HUES6 (cell line): ENCODE data around the gene GDF15.
A peak's percentile ranks its signal among the peaks of the same experiment; 100 is the strongest.

Experiments
- H3K27ac ChIP-seq: 2 replicates; pipeline ENCODE4 v1.7.0; 2013; ENCODE audit warnings: low read depth, mild to moderate bottlenecking, low read length, inconsistent platforms
- H3K27me3 ChIP-seq: 2 replicates; pipeline ENCODE4 v1.6.1; 2013; ENCODE audit warnings: low read length; ENCODE audit not compliant: control insufficient read depth, insufficient read depth
- H3K36me3 ChIP-seq: 2 replicates; pipeline ENCODE4 v1.6.1; 2013; ENCODE audit warnings: low read length; ENCODE audit not compliant: control insufficient read depth, insufficient read depth
- H3K4me1 ChIP-seq: 2 replicates; pipeline ENCODE4 v1.6.1; 2013; ENCODE audit warnings: low read length; ENCODE audit not compliant: control insufficient read depth, insufficient read depth
- H3K4me3 ChIP-seq: 2 replicates; pipeline ENCODE4 v1.5.1; 2013; ENCODE audit warnings: low read depth, low read length
- H3K9ac ChIP-seq: one replicate; pipeline ENCODE4 v1.6.1; 2013; ENCODE audit warnings: mild to moderate bottlenecking, low read length
- H3K9me3 ChIP-seq: 2 replicates; pipeline ENCODE4 v1.6.1; 2013; ENCODE audit warnings: low read depth, low read length; ENCODE audit not compliant: control insufficient read depth, insufficient read depth

GDF15 gene

DNA sequence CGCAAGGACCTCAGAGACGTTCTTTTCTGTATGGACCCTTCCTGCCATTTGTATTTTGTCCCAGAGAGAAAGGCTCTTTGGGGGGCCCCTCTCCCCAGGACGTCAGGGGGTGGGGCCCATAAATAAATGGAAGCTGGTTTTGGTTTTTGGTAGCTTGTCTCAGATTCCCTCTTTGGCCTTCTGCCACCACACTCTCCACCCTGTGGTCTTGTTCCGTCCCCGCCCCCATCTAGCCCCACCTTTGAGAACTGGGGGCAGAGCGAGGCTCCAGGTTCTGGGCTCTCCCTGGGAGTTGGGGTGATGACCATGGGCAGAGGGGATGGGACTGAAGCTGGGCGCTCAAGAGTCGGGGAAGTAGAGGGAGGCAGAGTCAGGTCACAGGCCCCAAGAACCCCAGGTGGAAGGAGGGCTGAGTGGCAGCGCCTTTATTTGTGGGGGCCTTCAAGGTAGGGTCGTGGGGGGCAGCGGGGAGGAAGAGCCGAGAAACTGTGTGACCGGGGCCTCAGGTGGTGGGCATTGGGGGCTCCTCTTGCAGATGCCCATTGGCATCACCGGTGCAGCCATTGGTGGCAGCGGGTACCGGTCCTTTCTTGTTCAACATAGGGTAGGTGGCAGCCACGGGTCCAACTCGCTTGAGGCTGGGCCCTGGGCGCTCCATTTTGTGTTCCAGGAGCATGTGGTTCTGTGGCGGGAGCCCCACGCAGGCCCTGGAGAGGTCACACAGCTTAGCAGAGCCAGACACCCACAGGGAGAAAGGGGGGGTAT lies 48.6 kb downstream of the GDF15 start:
- Histone ChIP-seq H3K4me3 (peak overlapping the region; percentile 63), H3K27ac (no peak overlapping the region), H3K9me3 (no peaks in the 10 kb centered on the region), H3K4me1 (peaks cover 55% of the 10 kb centered on the region), H3K27me3 (no peaks in the 10 kb centered on the region), H3K9ac (peak overlapping the region; percentile 22), H3K36me3 (peaks cover 20% of the 10 kb centered on the region)

DNA sequence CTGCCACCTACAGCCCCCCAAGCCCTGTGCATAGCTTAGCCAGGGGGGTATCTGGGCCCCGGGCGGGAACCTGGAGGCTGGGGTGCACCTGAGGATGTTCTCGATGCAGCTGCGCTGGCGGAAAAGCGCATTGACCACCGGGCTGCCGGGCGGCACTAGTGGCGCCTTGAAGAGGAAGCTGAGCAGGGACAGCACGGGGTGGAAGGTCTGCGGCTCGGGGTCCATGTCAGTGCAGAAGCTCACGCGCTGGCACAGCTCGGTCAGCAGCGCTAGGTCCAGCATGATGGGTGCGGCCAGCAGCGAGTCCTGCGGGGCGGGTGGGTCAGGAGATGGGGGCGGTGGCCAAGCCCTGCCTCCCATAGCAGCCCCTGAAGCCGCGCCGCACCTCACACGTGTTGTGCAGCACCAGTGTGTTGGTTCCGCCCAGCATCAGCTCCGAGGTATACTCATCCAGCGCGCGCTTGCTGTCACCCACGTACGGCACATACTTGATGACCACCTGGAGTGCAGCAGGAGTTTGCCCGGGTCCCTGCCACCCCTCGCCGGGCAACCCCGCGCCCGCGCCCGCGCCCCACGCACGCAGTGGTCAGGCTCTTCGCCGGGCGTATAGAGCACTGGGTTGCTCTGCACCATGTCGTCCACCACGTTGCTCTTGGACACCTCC lies 49.4 kb downstream of the GDF15 start:
- no peak overlapping the region for H3K9ac ChIP-seq
- no peak overlapping the region for H3K27ac ChIP-seq
- H3K9me3 ChIP-seq: no peaks in the 10 kb centered on the region
- peaks cover 56% of the 10 kb centered on the region for H3K4me1 ChIP-seq
- no peaks in the 10 kb centered on the region for H3K27me3 ChIP-seq
- H3K4me3 ChIP-seq: no peak overlapping the region
- peaks cover 20% of the 10 kb centered on the region for H3K36me3 ChIP-seq

DNA sequence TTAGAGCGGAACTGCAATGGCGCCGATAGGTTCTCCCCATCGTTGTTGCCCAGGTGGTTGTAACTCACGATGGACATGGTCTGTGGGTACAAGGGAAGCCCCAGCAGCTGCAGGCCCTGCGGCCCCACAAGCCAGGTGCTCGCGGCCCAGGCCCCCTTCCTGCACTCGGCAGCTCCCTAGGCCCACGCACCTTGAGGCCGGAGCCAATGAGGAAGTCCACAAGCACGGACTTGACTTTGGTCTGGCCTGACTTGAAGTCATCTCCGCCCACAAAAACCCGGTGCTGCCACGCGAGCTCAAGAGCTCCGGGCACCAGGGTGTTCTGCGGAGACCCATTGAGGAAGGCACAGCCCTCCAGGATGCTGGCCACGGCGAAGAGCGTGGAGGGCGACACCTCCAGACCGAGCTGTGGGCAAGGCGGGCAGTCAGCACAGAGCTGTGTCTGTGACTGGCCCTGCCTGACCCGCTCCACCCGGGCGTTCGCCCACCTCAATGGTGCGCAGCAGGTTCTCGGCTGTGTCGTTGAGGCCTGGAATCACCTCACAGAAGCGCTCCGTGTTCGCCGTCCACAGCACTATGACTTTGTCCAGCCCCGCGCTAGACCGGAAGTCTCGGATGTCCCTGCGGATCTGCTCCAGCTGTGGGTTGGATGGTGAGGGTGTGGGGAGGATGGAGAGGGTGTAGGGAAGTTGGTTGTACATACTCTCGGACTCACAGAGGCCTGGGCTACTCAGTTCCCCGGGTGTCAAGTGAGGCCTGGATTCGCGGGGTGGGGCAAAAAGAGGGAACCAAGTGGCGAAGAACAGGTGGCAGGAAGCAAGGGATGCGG lies 50.1 kb downstream of the GDF15 start:
- Histone ChIP-seq H3K4me3 (peak overlapping the region; percentile 88), H3K36me3 (peaks cover 20% of the 10 kb centered on the region), H3K27me3 (no peaks in the 10 kb centered on the region), H3K9me3 (no peaks in the 10 kb centered on the region), H3K4me1 (peaks cover 52% of the 10 kb centered on the region), H3K27ac (no peak overlapping the region), H3K9ac (no peak overlapping the region)

DNA sequence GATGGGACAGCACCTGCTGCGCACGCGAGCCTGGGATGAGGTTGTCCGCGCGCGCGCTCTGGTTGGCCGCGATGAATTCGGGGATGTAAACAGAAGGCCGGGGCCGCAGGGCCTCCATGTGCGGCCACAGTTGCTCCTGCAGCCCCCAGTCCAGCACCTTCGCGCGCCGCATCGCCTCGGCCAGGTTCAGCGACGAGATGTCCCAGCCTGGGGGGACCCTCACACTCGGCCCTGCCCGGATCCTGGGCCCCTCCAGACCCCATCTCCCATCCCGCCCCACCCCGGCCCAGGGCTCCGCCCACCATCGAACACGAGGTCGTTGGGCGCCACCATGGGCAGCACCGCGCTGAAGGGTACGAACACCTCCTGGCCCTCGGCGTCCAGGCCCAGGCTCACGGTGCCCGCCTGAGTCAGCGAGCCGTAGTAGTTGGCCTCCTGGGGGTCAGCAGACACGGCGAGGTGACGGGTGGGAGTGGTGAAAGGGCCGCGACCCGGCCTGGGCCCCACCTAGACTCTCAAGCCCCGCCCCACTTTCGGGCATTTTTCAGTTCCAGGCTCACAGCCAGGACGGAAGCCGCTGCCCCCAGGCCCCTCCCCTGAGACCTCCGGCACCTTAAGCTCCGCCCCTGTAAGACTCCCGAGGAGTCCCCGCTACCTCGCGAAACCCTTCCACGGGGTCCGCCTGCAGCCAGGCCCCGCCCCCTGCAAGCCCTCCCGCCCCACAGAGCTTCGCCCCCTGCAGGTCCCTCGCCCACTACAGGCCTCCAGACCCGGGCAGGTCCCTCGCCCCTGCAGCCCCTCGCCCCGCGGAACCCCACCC lies 50.9 kb downstream of the GDF15 start:
- H3K36me3 ChIP-seq: peaks cover 20% of the 10 kb centered on the region
- H3K4me3 ChIP-seq: peak overlapping the region; percentile 88
- peaks cover 46% of the 10 kb centered on the region for H3K4me1 ChIP-seq
- peak overlapping the region; percentile 64; the same call in 1 of the 2 replicates for H3K27ac ChIP-seq
- H3K9ac ChIP-seq: peak overlapping the region; percentile 68
- H3K9me3 ChIP-seq: no peaks in the 10 kb centered on the region
- no peaks in the 10 kb centered on the region for H3K27me3 ChIP-seq

DNA sequence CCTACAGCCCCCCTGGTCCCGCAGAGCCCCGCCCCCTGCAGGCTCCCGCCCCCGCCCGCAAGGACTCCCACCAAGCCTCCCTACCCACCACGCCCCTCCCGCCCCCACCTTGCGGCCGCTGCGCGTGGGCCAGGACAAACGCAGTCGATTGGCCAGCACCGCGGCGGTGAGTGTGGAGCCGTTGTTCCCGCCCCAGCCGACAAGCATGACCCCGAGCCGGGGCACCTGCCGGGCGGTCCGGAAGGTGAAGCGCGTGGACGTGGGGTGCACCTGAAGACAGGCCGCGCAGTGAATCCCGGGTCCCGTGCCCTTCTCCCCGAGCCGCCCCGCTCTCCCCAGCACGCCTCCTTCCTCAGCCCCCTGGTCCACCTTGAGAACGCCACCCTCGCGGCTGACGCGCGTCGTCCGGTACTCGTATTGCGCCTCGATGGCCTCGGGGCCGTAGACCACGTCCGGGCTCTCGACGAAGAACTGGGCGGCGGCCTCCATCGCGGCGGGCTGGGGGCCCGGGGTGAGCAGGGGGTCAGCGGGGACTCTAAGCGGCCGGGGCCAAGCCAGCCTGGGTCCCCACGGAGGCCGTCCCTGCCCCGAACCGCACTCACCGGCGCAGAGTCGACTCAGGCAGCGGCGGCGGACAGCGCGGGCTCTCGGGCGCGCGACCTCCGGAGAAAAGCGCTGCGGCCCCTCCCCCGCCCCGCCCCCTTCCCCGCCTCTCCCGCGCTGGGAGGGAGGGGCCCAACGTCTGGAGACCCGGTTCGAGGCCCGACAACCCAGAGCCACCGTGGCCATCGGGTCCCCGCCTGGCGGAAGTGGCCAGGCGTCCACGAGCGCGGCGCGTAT lies 51.8 kb downstream of the GDF15 start, which contains the start of gene ISYNA1:
Gene ISYNA1, minus strand, starts transcription at position 643 of the 840 bp plus-strand sequence. Its CDS starts 154 bp downstream, at position 489.
- Histone ChIP-seq H3K27ac (peak within 1 kb of the TSS; percentile 64; the same call in 1 of the 2 replicates), H3K9ac (peak within 1 kb of the TSS; percentile 68), H3K27me3 (no peaks in the 10 kb centered on the region)

DNA sequence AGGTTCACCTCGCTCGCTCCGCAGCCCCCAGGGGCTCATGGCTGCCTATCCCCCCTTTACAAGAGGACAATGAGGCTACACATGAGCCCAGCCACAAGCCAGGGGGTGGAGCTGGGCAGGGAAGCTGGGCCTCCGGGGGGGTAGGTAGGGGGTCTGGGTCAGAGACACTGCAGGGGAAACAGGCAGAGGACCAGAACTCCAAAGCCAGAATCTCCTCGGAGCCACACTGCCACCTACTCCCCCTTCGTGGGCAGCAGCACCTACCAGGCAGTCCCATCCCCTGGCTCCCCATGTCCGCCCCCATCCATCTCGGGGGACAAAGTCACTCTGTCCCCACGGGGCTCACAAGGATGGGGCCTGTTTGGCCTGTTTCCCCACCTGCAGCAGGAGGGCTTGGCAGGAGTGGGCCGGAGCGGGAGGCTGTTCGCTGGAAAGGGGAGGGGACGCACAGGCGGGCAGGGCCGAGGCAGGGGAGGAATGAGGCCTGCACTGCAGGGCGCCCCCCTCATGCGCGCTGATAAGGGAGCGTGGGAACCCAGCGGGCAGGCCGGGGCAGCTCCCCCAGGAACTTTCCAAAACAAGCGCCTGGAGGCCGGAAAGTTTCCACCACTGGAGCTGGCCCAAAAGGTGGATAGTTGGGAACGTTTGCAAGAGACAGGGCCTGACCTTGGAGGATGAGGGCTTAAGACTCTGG lies 52.5 kb downstream of the GDF15 start:
- Histone ChIP-seq H3K9me3 (no peaks in the 10 kb centered on the region), H3K9ac (peak overlapping the region; percentile 62), H3K4me1 (peaks cover 34% of the 10 kb centered on the region), H3K27ac (peak overlapping the region; percentile 40; the same call in 1 of the 2 replicates), H3K27me3 (no peaks in the 10 kb centered on the region), H3K36me3 (peaks cover 20% of the 10 kb centered on the region), H3K4me3 (peak overlapping the region; percentile 88)

More for the DNA sequence above, 51.8 kb downstream of the GDF15 start, which contains the start of gene ISYNA1:
- Histone ChIP-seq H3K4me3 (peak within 1 kb of the TSS; percentile 88), H3K4me1 (peaks cover 39% of the 10 kb centered on the region), H3K36me3 (peaks cover 20% of the 10 kb centered on the region), H3K9me3 (no peaks in the 10 kb centered on the region)
